Kidney capillary endothelial cell (primary cell): ENCODE measurements around the gene CHRD.

ENCODE experiments used
- DNase-seq: peaks from one replicate; pipeline ENCODE4 v3.0.0-alpha.2; 2018; ENCODE audit warnings: low spot score

Gene CHRD

GRCh38 chr3:184346480-184347190 is 33.2 kb upstream of the CHRD start:
- DNase-seq = no peak

- no peak for DNase-seq
These were observed 32.4 kb upstream of the CHRD start for GRCh38 chr3:184347321-184348056.

- no peak for DNase-seq
These were observed 31.8 kb upstream of the CHRD start for GRCh38 chr3:184348057-184348382.

GRCh38 chr3:184349563-184350470 is 30.0 kb upstream of the CHRD start:
- DNase-seq = no peak

GRCh38 chr3:184350618-184351017 is 29.2 kb upstream of the CHRD start:
- DNase-seq = no peak

GRCh38 chr3:184351511-184352148 is 28.2 kb upstream of the CHRD start:
- DNase-seq = no peak

- DNase-seq = no peak
These were observed 27.6 kb upstream of the CHRD start for GRCh38 chr3:184352149-184352785.

GRCh38 chr3:184352897-184353545 is 26.8 kb upstream of the CHRD start:
- no peak for DNase-seq

GRCh38 chr3:184353546-184353941 is 26.3 kb upstream of the CHRD start:
- DNase-seq = no peak

GRCh38 chr3:184354121-184354728 is 25.6 kb upstream of the CHRD start:
- no peak for DNase-seq

GRCh38 chr3:184354754-184355153 is 25.1 kb upstream of the CHRD start:
- no peak for DNase-seq

- no peak for DNase-seq
These were observed 24.4 kb upstream of the CHRD start for GRCh38 chr3:184355261-184356040.

- DNase-seq = no peak
These were observed 22.4 kb upstream of the CHRD start for GRCh38 chr3:184357248-184358123.

- no peak for DNase-seq
These were observed 21.6 kb upstream of the CHRD start for GRCh38 chr3:184358124-184358767.

- no peak for DNase-seq
These were observed 20.9 kb upstream of the CHRD start for GRCh38 chr3:184358921-184359350.

GRCh38 chr3:184359610-184360009 is 20.2 kb upstream of the CHRD start:
- no peak for DNase-seq

- no peak for DNase-seq
These were observed 19.6 kb upstream of the CHRD start for GRCh38 chr3:184360070-184360928.
